Measurements from ENCODE around the gene RIBC2.
"Not testable (repeated sequence)": the region's sequence is repeated elsewhere in the genome, so short reads cannot be mapped to it uniquely, and the experiment has no call there.

The RIBC2 gene, protein sequence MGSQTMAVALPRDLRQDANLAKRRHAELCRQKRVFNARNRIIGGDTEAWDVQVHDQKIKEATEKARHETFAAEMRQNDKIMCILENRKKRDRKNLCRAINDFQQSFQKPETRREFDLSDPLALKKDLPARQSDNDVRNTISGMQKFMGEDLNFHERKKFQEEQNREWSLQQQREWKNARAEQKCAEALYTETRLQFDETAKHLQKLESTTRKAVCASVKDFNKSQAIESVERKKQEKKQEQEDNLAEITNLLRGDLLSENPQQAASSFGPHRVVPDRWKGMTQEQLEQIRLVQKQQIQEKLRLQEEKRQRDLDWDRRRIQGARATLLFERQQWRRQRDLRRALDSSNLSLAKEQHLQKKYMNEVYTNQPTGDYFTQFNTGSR

GRCh38 chr22:45413368-45414211 is at the start of gene RIBC2, which contains the start of gene SMC1B:
Gene RIBC2, plus strand, starts transcription at chr22:45413693. Its CDS starts 194 bp downstream, at chr22:45413887.
Gene SMC1B, minus strand, starts transcription at chr22:45413599. Its CDS starts 32 bp downstream, at chr22:45413567.
- Mint-ChIP-seq H3K27me3 (no peaks in the 10 kb centered on the region), H3K4me1 (peaks cover 7% of the 10 kb centered on the region), H3K27ac (ENCODE audit: low read depth) (peak within 1 kb of the TSS; percentile 16), H3K9me3 (no peaks in the 10 kb centered on the region), H3K36me3 (ENCODE audit: insufficient read depth) (peaks cover 2% of the 10 kb centered on the region), H3K4me3 (peak within 1 kb of the TSS; percentile 65)
- DNase-seq (ENCODE audit: low spot score in 2 of 2) (peak; percentile 34 to 58), ATAC-seq (replicated peaks; ENCODE audit: extremely low read depth, poor library complexity, severe bottlenecking) (peak; percentile 75)

- Mint-ChIP-seq H3K27ac (ENCODE audit: low read depth) (no peak overlapping the region), H3K4me1 (no peaks in the 10 kb centered on the region), H3K4me3 (no peak overlapping the region), H3K9me3 (peaks cover 8% of the 10 kb centered on the region), H3K36me3 (ENCODE audit: insufficient read depth) (no peaks in the 10 kb centered on the region), H3K27me3 (peaks cover 49% of the 10 kb centered on the region)
- ATAC-seq (replicated peaks; ENCODE audit: extremely low read depth, poor library complexity, severe bottlenecking), result no peak
- no peak for DNase-seq (ENCODE audit: low spot score in 2 of 2)
Measured at GRCh38 chr22:45366713-45367112, 46.8 kb upstream of the RIBC2 start.

DNA sequence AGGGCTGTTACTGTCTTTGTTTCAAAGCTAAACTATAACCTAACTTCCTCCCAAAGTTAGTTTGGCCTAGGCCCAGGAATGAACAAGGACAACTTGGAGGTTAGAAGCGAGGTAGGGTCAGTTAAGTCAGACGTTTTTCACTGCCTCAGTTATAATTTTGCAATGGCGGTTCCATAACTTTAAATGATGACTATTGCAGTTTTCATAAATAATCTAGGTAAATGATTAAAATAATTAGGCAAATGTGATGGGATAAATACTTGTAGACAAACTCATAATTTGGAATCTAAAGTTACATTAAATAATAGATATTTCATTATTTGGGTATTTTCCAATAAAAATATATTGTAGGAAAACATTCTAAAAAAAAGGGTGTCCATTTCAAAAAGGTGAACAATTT is 39.9 kb upstream of the RIBC2 start:
- H3K27me3 Mint-ChIP-seq, result peaks cover 23% of the 10 kb centered on the region
- not testable (repeated sequence) for H3K27ac Mint-ChIP-seq (ENCODE audit: low read depth); DNase-seq (ENCODE audit: low spot score in 2 of 2)

DNA sequence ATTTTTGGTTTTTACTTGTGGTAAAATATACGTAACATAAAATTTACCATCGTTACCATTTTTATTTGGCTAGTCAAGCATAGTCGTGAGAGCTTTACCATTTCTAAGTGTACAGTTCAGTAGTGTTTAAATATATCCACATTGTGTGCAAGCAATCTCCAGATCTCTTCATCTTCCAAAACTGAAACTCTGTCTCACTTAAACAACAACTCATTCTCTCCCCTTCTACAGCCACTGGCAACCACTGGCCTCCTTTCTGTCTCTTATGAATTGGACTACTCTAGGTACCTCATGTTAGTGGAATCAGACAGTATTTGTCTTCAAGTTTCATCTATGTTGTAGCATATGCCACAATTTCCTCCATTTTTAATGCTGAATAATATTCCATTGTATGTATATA is 37.5 kb upstream of the RIBC2 start:
- no peak overlapping the region for H3K27ac Mint-ChIP-seq (ENCODE audit: low read depth)
- no peak for DNase-seq (ENCODE audit: low spot score in 2 of 2)
- no peaks in the 10 kb centered on the region for H3K36me3 Mint-ChIP-seq (ENCODE audit: insufficient read depth)
- no peaks in the 10 kb centered on the region for H3K4me1 Mint-ChIP-seq
- peaks cover 31% of the 10 kb centered on the region for H3K27me3 Mint-ChIP-seq
- no peaks in the 10 kb centered on the region for H3K9me3 Mint-ChIP-seq
- no peak overlapping the region for H3K4me3 Mint-ChIP-seq
- no peak for ATAC-seq (replicated peaks; ENCODE audit: extremely low read depth, poor library complexity, severe bottlenecking)

More for the DNA sequence above, 39.9 kb upstream of the RIBC2 start:
- not testable (repeated sequence) for H3K36me3 Mint-ChIP-seq (ENCODE audit: insufficient read depth); ATAC-seq (replicated peaks; ENCODE audit: extremely low read depth, poor library complexity, severe bottlenecking); H3K4me3 Mint-ChIP-seq; H3K4me1 Mint-ChIP-seq; H3K9me3 Mint-ChIP-seq

DNA sequence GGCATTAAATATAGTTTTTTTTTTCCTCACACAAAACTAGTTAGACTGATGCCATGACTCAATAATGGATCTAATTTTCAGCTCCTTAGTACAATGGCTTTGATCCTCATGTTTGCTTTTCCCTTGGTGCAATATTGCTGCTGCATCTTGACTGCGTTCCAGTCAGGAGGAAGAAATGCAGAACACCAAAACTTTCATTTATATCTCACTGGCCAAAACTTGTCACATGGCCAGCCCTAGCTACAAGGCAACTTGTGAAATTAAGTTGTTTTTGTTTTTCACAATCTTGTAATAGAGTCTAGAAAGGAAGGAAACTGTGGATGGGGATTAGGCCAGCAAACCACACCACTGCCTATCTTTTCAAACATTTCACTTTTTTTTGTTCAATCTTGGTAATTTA is 36.8 kb upstream of the RIBC2 start:
- no peak for DNase-seq (ENCODE audit: low spot score in 2 of 2)
- Mint-ChIP-seq H3K27me3 (peaks cover 28% of the 10 kb centered on the region), H3K9me3 (no peaks in the 10 kb centered on the region), H3K4me1 (no peaks in the 10 kb centered on the region), H3K36me3 (ENCODE audit: insufficient read depth) (no peaks in the 10 kb centered on the region), H3K27ac (ENCODE audit: low read depth) (no peak overlapping the region), H3K4me3 (no peak overlapping the region)
- no peak for ATAC-seq (replicated peaks; ENCODE audit: extremely low read depth, poor library complexity, severe bottlenecking)

DNA sequence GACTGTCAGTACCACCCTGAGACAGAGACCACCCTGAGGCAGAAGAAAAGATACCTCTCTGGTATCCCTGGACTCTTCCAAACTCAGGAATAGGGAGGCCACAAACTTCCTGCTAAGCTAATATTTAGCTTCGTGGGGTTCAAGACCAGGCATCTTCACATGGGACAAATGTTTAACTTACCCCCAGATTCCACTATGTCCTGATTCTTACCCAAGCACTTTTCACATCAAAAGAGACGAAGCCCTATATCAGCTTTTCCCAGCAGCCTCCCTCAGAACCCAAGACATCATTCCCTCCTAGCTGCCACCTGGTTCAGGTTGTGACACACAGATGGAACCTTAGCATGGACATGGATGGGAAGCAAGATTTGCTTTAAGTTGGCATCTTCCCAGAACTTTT is 32.1 kb upstream of the RIBC2 start:
- Mint-ChIP-seq H3K9me3 (no peaks in the 10 kb centered on the region), H3K27me3 (peaks cover 42% of the 10 kb centered on the region), H3K36me3 (ENCODE audit: insufficient read depth) (no peaks in the 10 kb centered on the region), H3K4me3 (no peak overlapping the region), H3K4me1 (no peaks in the 10 kb centered on the region), H3K27ac (ENCODE audit: low read depth) (no peak overlapping the region)
- no peak for DNase-seq (ENCODE audit: low spot score in 2 of 2)
- no peak for ATAC-seq (replicated peaks; ENCODE audit: extremely low read depth, poor library complexity, severe bottlenecking)

DNA sequence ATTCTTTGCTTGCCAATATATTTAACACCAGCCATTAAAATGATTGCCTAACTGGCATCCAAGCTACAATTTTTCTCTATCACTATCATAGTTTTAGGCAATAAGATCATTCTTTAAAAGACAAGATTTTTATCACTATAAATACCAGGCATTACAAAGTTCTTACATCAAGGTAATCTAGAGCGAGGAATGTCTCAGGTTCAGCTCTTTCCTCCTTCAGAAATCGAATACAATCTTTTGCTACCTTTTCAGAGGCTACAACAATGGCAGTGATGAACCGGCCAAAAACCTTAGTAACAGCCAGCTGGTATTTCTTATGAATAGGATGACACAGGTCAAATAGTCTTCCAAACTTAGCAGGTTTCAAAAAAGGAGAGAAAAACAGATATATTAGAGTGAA is 23.9 kb upstream of the RIBC2 start:
- H3K36me3 Mint-ChIP-seq (ENCODE audit: insufficient read depth), result no peaks in the 10 kb centered on the region
- H3K27ac Mint-ChIP-seq (ENCODE audit: low read depth), result no peak overlapping the region
- DNase-seq (ENCODE audit: low spot score in 2 of 2), result no peak
- H3K4me1 Mint-ChIP-seq, result no peaks in the 10 kb centered on the region
- H3K4me3 Mint-ChIP-seq, result no peak overlapping the region
- H3K9me3 Mint-ChIP-seq, result no peaks in the 10 kb centered on the region
- H3K27me3 Mint-ChIP-seq, result peaks cover 22% of the 10 kb centered on the region
- ATAC-seq (replicated peaks; ENCODE audit: extremely low read depth, poor library complexity, severe bottlenecking), result no peak

DNA sequence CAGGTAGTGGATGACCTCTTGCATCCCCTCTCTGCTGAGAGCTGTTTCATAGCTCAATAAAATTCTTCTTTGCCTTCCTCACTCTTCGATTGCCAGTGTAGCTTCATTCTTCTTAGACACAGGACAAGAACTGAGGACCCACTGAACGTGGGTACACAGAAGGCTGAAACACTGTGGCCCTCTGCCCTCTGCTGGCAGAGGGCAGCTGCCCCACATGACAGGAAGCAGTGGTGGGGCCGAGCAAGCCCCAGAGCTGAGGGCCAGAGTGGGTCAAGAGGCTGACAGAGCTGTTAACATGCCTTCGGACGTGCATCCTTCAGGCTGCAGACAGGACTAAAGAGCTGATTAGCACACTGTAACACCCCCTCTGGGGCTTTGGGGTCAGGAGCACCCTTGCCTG is 15.7 kb upstream of the RIBC2 start:
- no peak overlapping the region for H3K27ac Mint-ChIP-seq (ENCODE audit: low read depth)
- ATAC-seq (replicated peaks; ENCODE audit: extremely low read depth, poor library complexity, severe bottlenecking), result no peak
- H3K36me3 Mint-ChIP-seq (ENCODE audit: insufficient read depth), result no peaks in the 10 kb centered on the region
- H3K4me3 Mint-ChIP-seq, result no peak overlapping the region
- no peaks in the 10 kb centered on the region for H3K4me1 Mint-ChIP-seq
- DNase-seq (ENCODE audit: low spot score in 2 of 2), result no peak
- peaks cover 6% of the 10 kb centered on the region for H3K27me3 Mint-ChIP-seq
- no peaks in the 10 kb centered on the region for H3K9me3 Mint-ChIP-seq

GRCh38 chr22:45398214-45398613 is 15.3 kb upstream of the RIBC2 start:
- no peaks in the 10 kb centered on the region for H3K4me1 Mint-ChIP-seq
- H3K27ac Mint-ChIP-seq (ENCODE audit: low read depth), result no peak overlapping the region
- peaks cover 6% of the 10 kb centered on the region for H3K27me3 Mint-ChIP-seq
- ATAC-seq (replicated peaks; ENCODE audit: extremely low read depth, poor library complexity, severe bottlenecking) (no peak), DNase-seq (ENCODE audit: low spot score in 2 of 2) (no peak)
- no peak overlapping the region for H3K4me3 Mint-ChIP-seq
- H3K36me3 Mint-ChIP-seq (ENCODE audit: insufficient read depth), result no peaks in the 10 kb centered on the region
- H3K9me3 Mint-ChIP-seq, result no peaks in the 10 kb centered on the region

DNA sequence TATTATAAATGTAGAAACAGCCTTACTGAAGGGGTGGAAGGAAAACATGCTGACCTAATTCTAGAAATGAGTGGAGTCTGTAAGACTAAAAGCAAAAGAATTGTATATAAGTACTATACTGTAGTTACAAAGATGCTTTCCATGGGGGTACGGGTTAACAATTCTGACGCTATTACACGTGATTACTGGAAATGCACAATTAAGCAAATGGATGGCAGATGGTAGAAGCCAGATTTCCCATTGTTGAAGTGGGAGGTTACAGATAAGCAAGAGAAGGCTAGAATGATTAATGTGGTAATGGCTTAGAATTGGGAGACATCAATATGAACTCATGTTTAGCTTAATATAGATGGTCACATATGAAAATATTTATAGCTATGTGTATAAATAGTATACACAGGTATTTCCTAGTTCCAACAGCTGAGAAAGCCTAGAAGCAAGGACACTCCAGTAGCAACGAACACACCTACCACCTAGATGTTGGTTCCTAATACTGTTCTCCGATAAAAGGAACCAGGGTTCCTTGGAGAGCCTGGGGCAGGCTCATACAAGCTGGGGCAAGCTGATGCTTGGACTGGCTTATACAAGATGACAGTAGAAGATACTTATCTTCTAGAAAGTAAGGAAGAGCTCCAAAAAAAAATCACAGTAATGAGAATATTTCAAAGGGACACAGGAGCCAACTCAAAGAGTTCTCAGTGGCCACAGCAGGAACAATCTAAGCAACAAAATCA is 13.6 kb upstream of the RIBC2 start:
- Mint-ChIP-seq H3K4me1 (no peaks in the 10 kb centered on the region), H3K27me3 (peaks cover 15% of the 10 kb centered on the region), H3K9me3 (no peaks in the 10 kb centered on the region), H3K4me3 (no peak overlapping the region), H3K36me3 (ENCODE audit: insufficient read depth) (no peaks in the 10 kb centered on the region), H3K27ac (ENCODE audit: low read depth) (no peak overlapping the region)
- ATAC-seq (replicated peaks; ENCODE audit: extremely low read depth, poor library complexity, severe bottlenecking), result no peak
- no peak for DNase-seq (ENCODE audit: low spot score in 2 of 2)

GRCh38 chr22:45402466-45402985 is 11.0 kb upstream of the RIBC2 start:
- Mint-ChIP-seq H3K9me3 (peaks cover under 1% of the 10 kb centered on the region), H3K4me1 (no peaks in the 10 kb centered on the region), H3K4me3 (no peak overlapping the region)

DNA sequence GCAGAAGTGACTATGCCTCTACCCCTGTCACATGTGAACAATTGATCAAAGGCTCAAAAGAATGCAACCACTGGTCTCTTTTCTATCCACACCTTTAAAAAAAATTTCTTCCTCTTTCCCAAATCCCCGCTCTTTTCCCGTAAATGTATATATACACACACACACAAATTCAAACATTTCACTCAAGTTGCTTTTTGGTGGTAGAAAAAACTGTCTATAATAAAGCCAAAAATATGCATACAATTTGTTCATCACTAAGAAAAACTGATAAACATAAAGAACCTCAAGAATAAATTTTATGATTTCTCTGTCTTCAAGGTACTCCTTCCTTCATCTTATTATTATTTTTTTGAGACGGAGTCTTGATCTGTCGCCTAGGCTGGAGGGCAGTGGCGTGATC is 5.7 kb upstream of the RIBC2 start:
- no peak for ATAC-seq (replicated peaks; ENCODE audit: extremely low read depth, poor library complexity, severe bottlenecking)
- Mint-ChIP-seq H3K9me3 (peaks cover 6% of the 10 kb centered on the region), H3K4me1 (no peaks in the 10 kb centered on the region), H3K4me3 (no peak overlapping the region), H3K27ac (ENCODE audit: low read depth) (no peak overlapping the region), H3K36me3 (ENCODE audit: insufficient read depth) (peaks cover 2% of the 10 kb centered on the region), H3K27me3 (peaks cover 24% of the 10 kb centered on the region)
- DNase-seq (ENCODE audit: low spot score in 2 of 2), result no peak

More at GRCh38 chr22:45402466-45402985, 11.0 kb upstream of the RIBC2 start:
- no peak overlapping the region for H3K27ac Mint-ChIP-seq (ENCODE audit: low read depth)
- no peaks in the 10 kb centered on the region for H3K36me3 Mint-ChIP-seq (ENCODE audit: insufficient read depth)
- ATAC-seq (replicated peaks; ENCODE audit: extremely low read depth, poor library complexity, severe bottlenecking), result no peak
- no peak for DNase-seq (ENCODE audit: low spot score in 2 of 2)
- peaks cover 21% of the 10 kb centered on the region for H3K27me3 Mint-ChIP-seq
